PFSK-1 (cell line): Measurements from ENCODE around the gene SMYD1.

ENCODE experiments used
- POLR2AphosphoS5 ChIP-seq: IDR thresholded peaks from 2 replicates; pipeline ENCODE4 v1.6.1; 2012; ENCODE audit warnings: low read depth, mild to moderate bottlenecking, control low read depth, low read length, moderate library complexity
- TAF1 ChIP-seq: IDR thresholded peaks from 2 replicates; pipeline ENCODE4 v1.6.1; 2012; ENCODE audit warnings: low read length, control low read depth, borderline replicate concordance; ENCODE audit not compliant: insufficient read depth
- TF ChIP-seq, protein P1 (sequence below), 2 experiments: IDR thresholded peaks; 2 replicates each; pipeline versions ENCODE4 v1.6.1 to v1.8.0; 2011 to 2012; ENCODE audit warnings: low read depth in 2 of 2, low read length in 2 of 2, control low read depth in 1 of 2, inconsistent platforms in 1 of 2, mild to moderate bottlenecking in 1 of 2, moderate library complexity in 1 of 2; ENCODE audit not compliant: insufficient read depth in 1 of 2

DNA sequence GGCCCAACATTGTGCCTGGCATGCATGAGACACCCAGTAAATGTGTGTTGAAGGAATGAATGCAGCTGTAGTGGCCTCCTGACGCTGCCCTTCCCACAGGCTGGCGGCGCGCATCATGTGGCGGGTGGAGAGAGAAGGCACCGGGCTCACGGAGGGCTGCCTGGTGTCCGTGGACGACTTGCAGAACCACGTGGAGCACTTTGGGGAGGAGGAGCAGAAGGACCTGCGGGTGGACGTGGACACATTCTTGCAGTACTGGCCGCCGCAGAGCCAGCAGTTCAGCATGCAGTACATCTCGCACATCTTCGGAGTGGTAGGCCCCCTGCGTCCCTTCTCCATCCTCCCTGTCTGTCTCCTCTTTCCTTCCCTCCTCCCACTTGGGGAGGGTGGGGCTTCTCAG lies 20.1 kb downstream of the SMYD1 start:
- TF ChIP-seq, protein P1, sequence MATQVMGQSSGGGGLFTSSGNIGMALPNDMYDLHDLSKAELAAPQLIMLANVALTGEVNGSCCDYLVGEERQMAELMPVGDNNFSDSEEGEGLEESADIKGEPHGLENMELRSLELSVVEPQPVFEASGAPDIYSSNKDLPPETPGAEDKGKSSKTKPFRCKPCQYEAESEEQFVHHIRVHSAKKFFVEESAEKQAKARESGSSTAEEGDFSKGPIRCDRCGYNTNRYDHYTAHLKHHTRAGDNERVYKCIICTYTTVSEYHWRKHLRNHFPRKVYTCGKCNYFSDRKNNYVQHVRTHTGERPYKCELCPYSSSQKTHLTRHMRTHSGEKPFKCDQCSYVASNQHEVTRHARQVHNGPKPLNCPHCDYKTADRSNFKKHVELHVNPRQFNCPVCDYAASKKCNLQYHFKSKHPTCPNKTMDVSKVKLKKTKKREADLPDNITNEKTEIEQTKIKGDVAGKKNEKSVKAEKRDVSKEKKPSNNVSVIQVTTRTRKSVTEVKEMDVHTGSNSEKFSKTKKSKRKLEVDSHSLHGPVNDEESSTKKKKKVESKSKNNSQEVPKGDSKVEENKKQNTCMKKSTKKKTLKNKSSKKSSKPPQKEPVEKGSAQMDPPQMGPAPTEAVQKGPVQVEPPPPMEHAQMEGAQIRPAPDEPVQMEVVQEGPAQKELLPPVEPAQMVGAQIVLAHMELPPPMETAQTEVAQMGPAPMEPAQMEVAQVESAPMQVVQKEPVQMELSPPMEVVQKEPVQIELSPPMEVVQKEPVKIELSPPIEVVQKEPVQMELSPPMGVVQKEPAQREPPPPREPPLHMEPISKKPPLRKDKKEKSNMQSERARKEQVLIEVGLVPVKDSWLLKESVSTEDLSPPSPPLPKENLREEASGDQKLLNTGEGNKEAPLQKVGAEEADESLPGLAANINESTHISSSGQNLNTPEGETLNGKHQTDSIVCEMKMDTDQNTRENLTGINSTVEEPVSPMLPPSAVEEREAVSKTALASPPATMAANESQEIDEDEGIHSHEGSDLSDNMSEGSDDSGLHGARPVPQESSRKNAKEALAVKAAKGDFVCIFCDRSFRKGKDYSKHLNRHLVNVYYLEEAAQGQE (IDR thresholded peaks at IDR 0.05; ENCODE audit: insufficient read depth in 1 of 2, low read depth in 2 of 2, low read length in 2 of 2), result no peak
- TF ChIP-seq POLR2AphosphoS5 (no peak), TAF1 (no peak)
